Astrocyte of the spinal cord (primary cell): ENCODE data around the gene ODAD4.

Experiments
- DNase-seq: peaks from one replicate; pipeline ENCODE4 v3.0.0; 2011; ENCODE audit warnings: low read depth, low spot score
- H3K4me3 ChIP-seq: 2 replicates; pipeline ENCODE4 v1.5.1; 2011; ENCODE audit warnings: low read depth, mild to moderate bottlenecking, low read length, moderate library complexity
- in situ Hi-C: cut with HindIII; loops from 2 replicates; pipeline ENCODE4 v1.10.0; 2017; ENCODE audit warnings: low sequenced_read_pairs
- TF ChIP-seq, protein P1 (sequence below): IDR thresholded peaks from 2 replicates; pipeline ENCODE4 v1.5.1; 2012; ENCODE audit warnings: low read depth, mild to moderate bottlenecking, low read length, inconsistent platforms

ODAD4 gene

DNA sequence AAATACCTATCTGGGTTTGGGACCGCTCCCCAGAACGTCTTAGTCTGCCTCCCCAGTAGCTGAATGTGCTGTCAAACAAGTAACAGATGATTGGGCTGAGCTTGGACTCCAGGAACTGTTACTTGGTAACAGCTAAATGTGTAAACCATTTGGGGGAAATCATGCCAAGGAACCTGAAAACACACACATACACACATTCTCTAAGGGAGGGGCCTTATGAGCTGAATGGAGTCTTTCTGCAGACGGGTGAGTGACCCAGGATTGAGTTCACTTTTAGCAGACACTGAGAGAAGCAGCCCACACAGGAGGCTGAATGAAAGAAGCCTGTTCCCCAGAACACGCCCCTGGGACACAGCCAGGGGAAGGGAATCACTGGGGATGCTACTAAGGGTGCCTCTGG is 13.2 kb upstream of the ODAD4 start:
- in situ Hi-C loops, result no loop called here
- peak; percentile 73 for DNase-seq
- TF ChIP-seq, protein P1, sequence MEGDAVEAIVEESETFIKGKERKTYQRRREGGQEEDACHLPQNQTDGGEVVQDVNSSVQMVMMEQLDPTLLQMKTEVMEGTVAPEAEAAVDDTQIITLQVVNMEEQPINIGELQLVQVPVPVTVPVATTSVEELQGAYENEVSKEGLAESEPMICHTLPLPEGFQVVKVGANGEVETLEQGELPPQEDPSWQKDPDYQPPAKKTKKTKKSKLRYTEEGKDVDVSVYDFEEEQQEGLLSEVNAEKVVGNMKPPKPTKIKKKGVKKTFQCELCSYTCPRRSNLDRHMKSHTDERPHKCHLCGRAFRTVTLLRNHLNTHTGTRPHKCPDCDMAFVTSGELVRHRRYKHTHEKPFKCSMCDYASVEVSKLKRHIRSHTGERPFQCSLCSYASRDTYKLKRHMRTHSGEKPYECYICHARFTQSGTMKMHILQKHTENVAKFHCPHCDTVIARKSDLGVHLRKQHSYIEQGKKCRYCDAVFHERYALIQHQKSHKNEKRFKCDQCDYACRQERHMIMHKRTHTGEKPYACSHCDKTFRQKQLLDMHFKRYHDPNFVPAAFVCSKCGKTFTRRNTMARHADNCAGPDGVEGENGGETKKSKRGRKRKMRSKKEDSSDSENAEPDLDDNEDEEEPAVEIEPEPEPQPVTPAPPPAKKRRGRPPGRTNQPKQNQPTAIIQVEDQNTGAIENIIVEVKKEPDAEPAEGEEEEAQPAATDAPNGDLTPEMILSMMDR, result no peak
- peak overlapping the region; percentile 98 for H3K4me3 ChIP-seq

DNA sequence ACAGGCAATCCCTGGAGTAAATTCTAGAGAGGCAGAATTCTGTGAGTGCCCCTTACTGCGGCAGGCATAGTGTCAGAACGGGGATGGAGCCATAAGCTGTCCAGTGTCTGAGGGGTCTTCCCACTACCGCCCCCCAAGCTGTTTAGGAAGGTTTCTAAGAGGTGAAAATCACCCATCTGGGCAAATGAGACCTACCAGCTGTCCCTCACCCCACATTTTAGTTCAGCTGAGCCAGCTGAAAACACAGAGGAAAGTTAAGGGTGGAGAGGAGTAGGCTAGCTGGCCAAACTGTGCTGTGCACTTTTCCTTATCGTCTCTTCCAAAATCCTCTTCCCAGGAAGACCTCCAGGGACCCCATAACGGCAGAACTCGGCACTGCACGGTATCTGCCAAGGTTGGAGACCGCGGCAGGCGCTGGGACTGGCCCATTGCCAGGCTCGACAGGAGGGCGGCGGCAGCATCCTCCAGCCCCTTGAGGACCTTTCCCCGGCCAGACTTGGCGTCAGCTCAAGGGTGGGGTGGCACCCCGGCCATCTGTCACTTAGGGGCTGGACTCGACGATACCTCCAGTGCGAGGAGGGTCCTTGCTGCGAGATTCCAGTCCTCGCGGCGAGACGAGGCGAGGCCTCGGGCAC is 12.6 kb upstream of the ODAD4 start:
- in situ Hi-C loops, result no loop called here
- TF ChIP-seq, protein P1, result no peak
- H3K4me3 ChIP-seq, result peak overlapping the region; percentile 98
- peak; percentile 41 for DNase-seq

DNA sequence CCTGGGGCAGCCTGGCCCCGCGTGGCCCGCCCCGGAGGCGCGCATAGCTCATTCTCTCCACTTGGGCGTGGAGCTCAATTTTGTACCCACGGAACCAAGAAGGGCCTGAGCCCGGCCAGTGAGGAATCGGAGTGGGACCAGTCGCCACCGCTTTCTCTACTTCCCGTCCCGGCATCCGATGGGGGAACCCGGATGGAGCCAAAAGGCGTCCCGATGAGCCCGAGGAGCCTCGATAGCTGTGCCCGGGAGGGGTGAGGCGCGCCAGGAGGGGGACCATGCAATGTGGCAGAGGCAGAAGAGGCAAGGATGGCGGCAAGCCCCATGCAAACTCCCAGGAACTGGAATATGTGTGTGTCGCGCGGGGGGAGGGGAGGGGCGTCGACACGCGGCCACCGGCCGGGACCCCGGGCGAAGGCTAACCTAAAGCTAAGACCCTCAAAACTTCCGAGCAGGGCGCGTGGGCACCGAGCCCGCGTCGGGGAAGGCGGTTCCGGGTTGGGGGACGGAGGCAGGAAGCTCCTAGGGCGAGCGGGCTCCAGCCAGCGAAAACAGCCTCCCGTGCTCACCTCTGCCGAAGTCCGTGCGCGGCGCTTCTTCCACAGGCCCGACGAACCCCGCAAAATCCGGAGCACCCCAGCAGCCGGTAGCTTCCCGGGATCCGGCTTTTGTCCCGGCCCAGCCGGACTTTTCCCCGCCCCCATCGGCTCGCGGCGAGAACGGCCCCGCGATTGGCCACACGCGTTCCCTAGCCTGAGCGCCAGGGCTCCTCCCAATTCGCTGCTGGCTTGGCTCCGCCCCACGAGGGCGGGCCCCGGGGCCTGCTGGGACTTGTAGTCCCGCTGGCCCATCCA is 11.9 kb upstream of the ODAD4 start, which contains the start of gene ACLY:
TSS of gene ACLY (minus strand) at position 638 of the 851 bp plus-strand sequence. CDS start 5,078 bp downstream, outside the sequence.
- peak within 1 kb of the TSS; percentile 98 for H3K4me3 ChIP-seq
- DNase-seq, result peak; percentile 99
- in situ Hi-C loops, result no loop called here
- TF ChIP-seq, protein P1, result no peak

- no peak for DNase-seq
- in situ Hi-C loops, result no loop called here
- TF ChIP-seq, protein P1, result no peak
- peak overlapping the region; percentile 33 for H3K4me3 ChIP-seq
Measured at GRCh38 chr17:41919165-41919817, 11.1 kb upstream of the ODAD4 start.

- in situ Hi-C loops, result no loop called here
- TF ChIP-seq, protein P1, result no peak
- no peak for DNase-seq
- H3K4me3 ChIP-seq, result no peak overlapping the region
Measured at GRCh38 chr17:41919840-41920579, 10.4 kb upstream of the ODAD4 start.

GRCh38 chr17:41920580-41920955 is 9.8 kb upstream of the ODAD4 start:
- TF ChIP-seq, protein P1, result no peak
- no peak for DNase-seq
- in situ Hi-C loops, result no loop called here

More at GRCh38 chr17:41920580-41920955, 9.8 kb upstream of the ODAD4 start:
- H3K4me3 ChIP-seq, result no peak overlapping the region
